ENCODE results near the gene DNM3.

GRCh38 chr1:172140072-172140471, 298.8 kb downstream of the DNM3 start:
- TF ChIP-seq EP300 (IDR thresholded peaks at IDR 0.05) (no peak), CTCF (IDR thresholded peaks at IDR 0.05) (no peak), POLR2A (IDR thresholded peaks at IDR 0.05) (no peak), POLR2AphosphoS5 (IDR thresholded peaks at IDR 0.05) (no peak)
